K562 (cell line): Measurements from ENCODE around the gene FAIM. TPM values are rescaled to one million over a fixed set of nuclear protein-coding genes. Genes with fewer than 3 reads are reported as not detected.
A peak's percentile ranks its signal among the peaks of the same experiment; 100 is the strongest.
"Not testable (repeated sequence)": the region's sequence is repeated elsewhere in the genome, so short reads cannot be mapped to it uniquely, and the experiment has no call there.

Source experiments
- ATAC-seq: fragments of 200-7000 bp; cut with Tn5 transposase; 3 replicates; pipeline ENCODE4 v1.9.1; 2020; ENCODE audit warnings: moderate library complexity
- BruUV-seq: library from RNA; stranded (reverse); fragments of 400-500 nt; replicated peaks from 2 replicates; lab custom pipeline; 2021; lab: Mats Ljungman, UMichigan
- CTCF ChIA-PET: fragments of 300-600 bp; formaldehyde crosslinking; extraction: SDS; loops from one replicate; lab custom pipeline; 2021; ENCODE audit warnings: low intra/inter-chr PET ratio; lab: Yijun Ruan, JAX
- POLR2A ChIA-PET: fragments of 300-600, 350-650 bp; sonication (Branson Sonifier 250); formaldehyde crosslinking; extraction: SDS; loops from one replicate; lab custom pipeline; 2021; ENCODE audit warnings: antibody characterized with exemption, inconsistent platforms; lab: Yijun Ruan, JAX
- DNase-seq, 4 experiments: peaks; one replicate each; pipeline versions ENCODE4 v3.0.0 to v3.0.0-alpha.2; 2011 to 2018; ENCODE audit warnings: low spot score in 3 of 4, mixed read lengths in 3 of 4; ENCODE audit errors: extremely low read depth in 1 of 4
- FAIRE-seq: peaks from 2 replicates; lab custom pipeline; 2011; peaks lifted over from hg19 to GRCh38; lab: Jason Lieb, UNC
- H2AFZ ChIP-seq: 2 replicates; pipeline ENCODE4 v1.6.0; 2011; ENCODE audit warnings: low read depth, low read length, control low read depth, inconsistent platforms
- H3K27ac ChIP-seq: fragments of 200-600 bp; 3 replicates; pipeline ENCODE4 v1.8.0; 2011; ENCODE audit warnings: low read depth, mild to moderate bottlenecking, control low read depth, inconsistent platforms, low read length, moderate library complexity, mixed read lengths; ENCODE audit errors: extremely low read depth
- H3K27me3 ChIP-seq, 2 experiments: fragments of 300-600 bp in 1 of 2; 2 replicates in 1 of 2; 3 replicates in 1 of 2; pipeline versions ENCODE4 v1.6.0 to v1.8.0; 2011; ENCODE audit warnings: inconsistent platforms in 2 of 2, low read length in 2 of 2, mild to moderate bottlenecking in 1 of 2, mixed read lengths in 1 of 2, moderate library complexity in 1 of 2; ENCODE audit not compliant: control insufficient read depth in 2 of 2, insufficient read depth in 2 of 2
- H3K36me3 ChIP-seq: fragments of 300-600 bp; 3 replicates; pipeline ENCODE4 v1.8.0; 2011; ENCODE audit warnings: mild to moderate bottlenecking, low read length, inconsistent platforms; ENCODE audit not compliant: control insufficient read depth, insufficient read depth
- H3K4me1 ChIP-seq, 2 experiments: fragments of 200-600 bp in 1 of 2; replicated peaks in 1 of 2; 2 replicates in 1 of 2; 3 replicates in 1 of 2; pipeline versions ENCODE4 v1.5.1 to v1.8.0; 2011; ENCODE audit warnings: inconsistent platforms in 2 of 2, low read length in 2 of 2, mild to moderate bottlenecking in 1 of 2, mixed read lengths in 1 of 2, moderate library complexity in 1 of 2; ENCODE audit not compliant: control insufficient read depth in 2 of 2, insufficient read depth in 2 of 2
- H3K4me2 ChIP-seq: 2 replicates; pipeline ENCODE4 v1.6.1; 2011; ENCODE audit warnings: low read length, control low read depth, inconsistent platforms, mixed read lengths; ENCODE audit not compliant: insufficient read depth
- H3K4me3 ChIP-seq: fragments of 200-600 bp; sonication (generic), shearing (Covaris generic); 2 replicates; pipeline ENCODE4 v1.5.1; 2016; ENCODE audit warnings: control low read depth, inconsistent platforms
- H3K79me2 ChIP-seq: fragments of 200-600 bp; 3 replicates; pipeline ENCODE4 v1.8.0; 2011; ENCODE audit warnings: low read length, inconsistent platforms; ENCODE audit not compliant: control insufficient read depth, insufficient read depth
- H3K9ac ChIP-seq, 2 experiments: 2 replicates each; pipeline versions ENCODE4 v1.6.0 to v1.6.1; 2011; ENCODE audit warnings: low read depth in 2 of 2, low read length in 2 of 2, control low read depth in 1 of 2, inconsistent platforms in 1 of 2, mild to moderate bottlenecking in 1 of 2, mixed read lengths in 1 of 2; ENCODE audit not compliant: insufficient read depth in 1 of 2
- H3K9me1 ChIP-seq: one replicate; pipeline ENCODE4 v1.6.0; 2011; ENCODE audit warnings: inconsistent platforms, mild to moderate bottlenecking, low read length, moderate library complexity; ENCODE audit not compliant: control insufficient read depth, insufficient read depth
- H3K9me3 ChIP-seq: replicated peaks from 2 replicates; pipeline ENCODE4 v1.5.1; 2011; ENCODE audit warnings: low read depth, low read length, inconsistent platforms; ENCODE audit not compliant: control insufficient read depth, insufficient read depth
- H4K20me1 ChIP-seq: replicated peaks from 2 replicates; pipeline ENCODE4 v1.6.1; 2011; ENCODE audit warnings: low read length, inconsistent platforms, mixed read lengths; ENCODE audit not compliant: control insufficient read depth, insufficient read depth
- C11orf30 ChIP-seq: fragments of 450-650 bp; IDR thresholded peaks from 2 replicates; pipeline ENCODE4 v1.6.1; 2016; ENCODE audit warnings: low read depth, mild to moderate bottlenecking
- MAFF ChIP-seq: IDR thresholded peaks from 2 replicates; pipeline ENCODE4 v1.6.1; 2012; ENCODE audit warnings: low read length, improper control_type of control experiment
- MAFG ChIP-seq: fragments of 450-650 bp; conservative IDR thresholded peaks from 2 replicates; pipeline ENCODE4 v1.6.1; 2016; ENCODE audit warnings: missing genetic modification characterization, missing compliant biosample characterization
- MAFK ChIP-seq: IDR thresholded peaks from 2 replicates; pipeline ENCODE4 v1.6.1; 2011; ENCODE audit warnings: low read length, improper control_type of control experiment
- RAD21 ChIP-seq, 2 experiments: fragments of 250-450 bp in 1 of 2; fragments of 450-650 bp in 1 of 2; sonication (Bioruptor Pico) in 1 of 2; formaldehyde crosslinking in 1 of 2; IDR thresholded peaks in 1 of 2; conservative IDR thresholded peaks in 1 of 2; 2 replicates each; pipeline versions ENCODE4 v1.4.0 to v1.8.0; 2020 to 2022; ENCODE audit warnings: mild to moderate bottlenecking in 2 of 2, moderate library complexity in 1 of 2
- ZNF316 ChIP-seq: fragments of 450-650 bp; IDR thresholded peaks from 2 replicates; pipeline ENCODE4 v1.6.1; 2016
- ZNF699 ChIP-seq: fragments of 250-450 bp; sonication (Bioruptor Pico); IDR thresholded peaks from 2 replicates; pipeline ENCODE4 v1.8.0; 2021; ENCODE audit warnings: mild to moderate bottlenecking, moderate library complexity; ENCODE audit not compliant: insufficient replicate concordance
- WGBS: fragments of 100-300 bp; shearing (Covaris generic); methylation state at CpG from one replicate; pipeline ENCODE4 v1.1.6; 2016; ENCODE audit warnings: low coverage, mixed read lengths; ENCODE audit not compliant: insufficient coverage; ENCODE audit errors: missing lambda C conversion rate; 5-methylcytosine and 5-hydroxymethylcytosine counted together
- in situ Hi-C: fragments of 300-500 bp; cut with MboI; formaldehyde crosslinking; loops from 4 replicates; pipeline ENCODE4 v1.15.0; 2018; ENCODE audit warnings: inconsistent platforms, mixed read lengths
- intact Hi-C: fragments of 100-400 bp; cut with micrococcal nuclease; formaldehyde crosslinking; loops from 2 replicates; pipeline ENCODE4 v1.14.2; 2022
- polyA plus RNA-seq, 8 experiments: library from polyadenylated mRNA; depleted of rRNA in 4 of 8; stranded (reverse) in 5 of 8; unstranded in 3 of 8; fragments of >200 nt; fragmentation: Nextera tagmentation in 2 of 8; fragmentation: Illumina TruSeq in 1 of 8; extraction: Ambion mirVana in 2 of 8; extraction: Trizol in 1 of 8; gene quantifications; 2 replicates each; pipeline versions ENCODE4 v1.2.1 to v1.2.3, GENCODE V29; 2011 to 2014; ENCODE audit warnings: inconsistent platforms in 1 of 8, missing spikeins in 1 of 8
- total RNA-seq, 7 experiments: library from RNA; depleted of rRNA in 6 of 7; stranded (reverse); fragments of >200 nt in 6 of 7; fragmentation: Illumina TruSeq in 2 of 7; extraction: Trizol in 2 of 7; gene quantifications; 2 replicates each; pipeline versions ENCODE4 v1.2.1 to v1.2.3, GENCODE V29; 2011 to 2021; ENCODE audit warnings: low replicate concordance in 1 of 7
- TF ChIP-seq, protein P1 (sequence below), 2 experiments: fragments of 450-650 bp in 1 of 2; sonication (generic) in 1 of 2; formaldehyde crosslinking; conservative IDR thresholded peaks; 2 replicates each; pipeline versions ENCODE4 v1.4.0 to v1.8.1; 2020 to 2022; ENCODE audit warnings: mild to moderate bottlenecking in 1 of 2, missing genetic modification reagents in 1 of 2

Gene FAIM
- total and polyA plus RNA-seq, 9 of the 15 experiments (the other 6 are each of a cell fraction or from before 2014, with no cell fraction given) = 2.5 to 7.9 (median 6.6) TPM

DNA sequence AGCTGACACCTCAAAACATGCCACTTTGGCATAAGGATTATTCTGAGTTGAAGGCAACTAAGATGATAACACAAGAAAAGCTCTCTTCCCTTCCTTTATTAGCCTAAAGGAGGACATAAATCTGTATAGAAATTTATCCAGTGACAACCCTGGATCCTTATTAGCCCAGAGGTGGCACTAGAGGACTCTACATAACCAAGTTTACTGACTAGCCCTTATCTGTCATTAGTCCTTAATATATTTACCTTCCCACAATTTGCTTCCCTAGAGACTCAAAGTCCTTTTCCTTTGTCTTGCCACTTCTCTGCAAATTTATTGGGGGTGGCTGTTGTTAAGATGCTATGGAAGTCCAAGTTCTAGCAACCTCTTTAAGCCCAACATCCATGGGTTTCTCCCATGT is 41.2 kb upstream of the FAIM start (continued):
- 0 out of 4 replicates have a peak, but pooled peaks of 1 of the 2 experiments have one; percentile 10 for TF ChIP-seq RAD21 (CRISPR knock-in tag; conservative IDR thresholded peaks at IDR 0.05 in 1 of 2, IDR thresholded peaks at IDR 0.05 in 1 of 2)

DNA sequence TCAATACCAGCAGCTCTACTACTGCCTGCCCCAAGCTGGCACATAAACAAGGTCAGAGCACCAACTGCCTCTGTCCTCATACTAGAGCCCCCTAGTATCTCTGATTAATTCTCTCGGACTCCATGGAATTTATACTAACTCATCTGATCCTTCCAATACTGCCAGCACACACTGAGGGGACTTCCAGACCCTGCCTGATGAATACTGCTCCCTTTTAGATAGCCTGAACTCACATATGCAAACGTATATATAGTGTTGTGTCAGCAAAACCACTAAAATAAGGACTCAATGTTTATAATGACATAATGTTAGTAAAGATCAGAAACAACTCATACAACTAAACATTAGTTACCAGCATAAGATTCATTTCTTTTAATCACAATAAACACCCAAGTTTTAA is 39.5 kb upstream of the FAIM start:
- Histone ChIP-seq H3K4me1 (no peaks in the 10 kb centered on the region), H3K27me3 (no peaks in the 10 kb centered on the region), H4K20me1 (no peaks in the 10 kb centered on the region), H3K27ac (no peak overlapping the region), H3K9ac (no peak overlapping the region), H3K4me3 (no peak overlapping the region), H3K36me3 (0 out of 3 replicates have a peak, but pooled peaks cover 4% of the 10 kb centered on the region), H3K79me2 (no peaks in the 10 kb centered on the region), H3K9me1 (no peaks in the 10 kb centered on the region), H3K9me3 (no peaks in the 10 kb centered on the region), H3K4me2 (no peak overlapping the region), H2AFZ (no peak overlapping the region)
- in situ Hi-C loops (loop anchor here (5.0 kb wide), 1 partner anchor 48 kb away; no protein-coding TSS in a partner anchor), intact Hi-C loops (no loop called here)
- ATAC-seq (no peak), DNase-seq (no peak), FAIRE-seq (no peak)
- 22% methylated on average over 2 of the region's 2 CpGs for WGBS
- CTCF ChIA-PET = no interaction called here
- no TSS peak for BruUV-seq
- POLR2A ChIA-PET = interaction anchor here (1.2 to 2.1 kb wide), 2 partner anchors 9 to 10 kb away, joined by 3 to 5 read pairs; no protein-coding TSS in a partner anchor
- TF ChIP-seq ZNF316 (peak; percentile 79), MAFK (peak; percentile 66), MAFG (peak; percentile 49), ZNF699 (CRISPR knock-in tag) (no peak), C11orf30 (peak; percentile 59), MAFF (peak; percentile 68)
- TF ChIP-seq, protein P1, sequence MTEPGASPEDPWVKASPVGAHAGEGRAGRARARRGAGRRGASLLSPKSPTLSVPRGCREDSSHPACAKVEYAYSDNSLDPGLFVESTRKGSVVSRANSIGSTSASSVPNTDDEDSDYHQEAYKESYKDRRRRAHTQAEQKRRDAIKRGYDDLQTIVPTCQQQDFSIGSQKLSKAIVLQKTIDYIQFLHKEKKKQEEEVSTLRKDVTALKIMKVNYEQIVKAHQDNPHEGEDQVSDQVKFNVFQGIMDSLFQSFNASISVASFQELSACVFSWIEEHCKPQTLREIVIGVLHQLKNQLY (CRISPR knock-in tag; conservative IDR thresholded peaks at IDR 0.05) = no peak

- H3K27ac ChIP-seq, H3K27me3 ChIP-seq, H3K4me1 ChIP-seq, H3K9ac ChIP-seq, DNase-seq, H3K4me3 ChIP-seq, H3K36me3 ChIP-seq, FAIRE-seq, ATAC-seq, H3K9me1 ChIP-seq, BruUV-seq, H3K9me3 ChIP-seq, H3K4me2 ChIP-seq, intact Hi-C loops, H2AFZ ChIP-seq, H3K79me2 ChIP-seq, H4K20me1 ChIP-seq, CTCF ChIA-PET: not testable (repeated sequence)
- WGBS = 65% methylated on average over 8 of the region's 8 CpGs
- POLR2A ChIA-PET = interaction anchor here (1.2 to 2.1 kb wide), 2 partner anchors 9 to 11 kb away, joined by 3 to 5 read pairs; no protein-coding TSS in a partner anchor
- in situ Hi-C loops = loop anchor here (5.0 kb wide), 1 partner anchor 48 kb away; no protein-coding TSS in a partner anchor
Measured at GRCh38 chr3:138569624-138570023, 38.9 kb upstream of the FAIM start.
